HTR-8/SVneo (cell line): ENCODE measurements around the gene LBH.
"Not testable (repeated sequence)": the region's sequence is repeated elsewhere in the genome, so short reads cannot be mapped to it uniquely, and the experiment has no call there.

Experiments
- DNase-seq: peaks from one replicate; pipeline ENCODE4 v3.0.0; 2011; ENCODE audit warnings: low spot score, mixed read lengths; ENCODE audit not compliant: insufficient read length
- FAIRE-seq: peaks from 2 replicates; lab custom pipeline; 2011; peaks lifted over from hg19 to GRCh38; lab: Jason Lieb, UNC

LBH gene

GRCh38 chr2:30269114-30269770 is 37.9 kb downstream of the LBH start:
- not testable (repeated sequence) for FAIRE-seq, DNase-seq

GRCh38 chr2:30269771-30270145 is 38.4 kb downstream of the LBH start:
- FAIRE-seq, result no peak

GRCh38 chr2:30270166-30270565 is 38.8 kb downstream of the LBH start:
- FAIRE-seq, result no peak
- DNase-seq, result no peak

More at GRCh38 chr2:30269771-30270145, 38.4 kb downstream of the LBH start:
- DNase-seq, result no peak

- no peak for FAIRE-seq
- no peak for DNase-seq
Observed at GRCh38 chr2:30271301-30271700, 40.0 kb downstream of the LBH start.

GRCh38 chr2:30272286-30272685 is 41.0 kb downstream of the LBH start:
- no peak for DNase-seq
- peak; percentile 54 for FAIRE-seq

GRCh38 chr2:30272761-30273573 is 41.6 kb downstream of the LBH start:
- DNase-seq (peak; percentile 66), FAIRE-seq (peak; percentile 42)

- DNase-seq (no peak), FAIRE-seq (peak; percentile 38)
Observed at GRCh38 chr2:30273574-30273929, 42.2 kb downstream of the LBH start.

- DNase-seq (no peak), FAIRE-seq (no peak)
Observed at GRCh38 chr2:30275256-30275655, 43.9 kb downstream of the LBH start.

GRCh38 chr2:30276455-30276911 is 45.1 kb downstream of the LBH start:
- no peak for DNase-seq
- no peak for FAIRE-seq

GRCh38 chr2:30277582-30277981 is 46.2 kb downstream of the LBH start:
- no peak for FAIRE-seq
- DNase-seq, result no peak

- DNase-seq (no peak), FAIRE-seq (no peak)
Observed at GRCh38 chr2:30278419-30278818, 47.1 kb downstream of the LBH start.

- FAIRE-seq, result no peak
- no peak for DNase-seq
Observed at GRCh38 chr2:30280596-30281434, 49.5 kb downstream of the LBH start.

GRCh38 chr2:30282081-30282480 is 50.7 kb downstream of the LBH start:
- FAIRE-seq (no peak), DNase-seq (no peak)

GRCh38 chr2:30282721-30283120 is 51.4 kb downstream of the LBH start:
- no peak for DNase-seq

GRCh38 chr2:30283931-30284565 is 52.7 kb downstream of the LBH start:
- no peak for DNase-seq
- no peak for FAIRE-seq

More at GRCh38 chr2:30282721-30283120, 51.4 kb downstream of the LBH start:
- no peak for FAIRE-seq

GRCh38 chr2:30285758-30286157 is 54.4 kb downstream of the LBH start:
- FAIRE-seq (no peak), DNase-seq (no peak)

GRCh38 chr2:30287190-30287840 is 56.0 kb downstream of the LBH start:
- no peak for FAIRE-seq

GRCh38 chr2:30287857-30288513 is 56.7 kb downstream of the LBH start:
- no peak for FAIRE-seq
- DNase-seq, result no peak

More at GRCh38 chr2:30287190-30287840, 56.0 kb downstream of the LBH start:
- DNase-seq, result no peak

- no peak for FAIRE-seq
- no peak for DNase-seq
Observed at GRCh38 chr2:30288561-30288960, 57.2 kb downstream of the LBH start.
